Nephron (organoid): ENCODE data around the gene POLH.
"Not testable (repeated sequence)": the region's sequence is repeated elsewhere in the genome, so short reads cannot be mapped to it uniquely, and the experiment has no call there.

ENCODE experiments used
- H3K27ac Mint-ChIP-seq, 3 experiments: 2 replicates each; pipeline ENCODE4 v1.8.0; 2020; ENCODE audit warnings: mixed read lengths in 3 of 3, mild to moderate bottlenecking in 2 of 3, moderate library complexity in 1 of 3
- H3K27me3 Mint-ChIP-seq: 2 replicates; pipeline ENCODE4 v1.8.0; 2021; ENCODE audit warnings: low read depth, mild to moderate bottlenecking, moderate library complexity, mixed read lengths
- H3K36me3 Mint-ChIP-seq: 2 replicates; pipeline ENCODE4 v1.8.0; 2020; ENCODE audit warnings: low read depth, mixed read lengths
- H3K4me1 Mint-ChIP-seq: 2 replicates; pipeline ENCODE4 v1.8.0; 2020; ENCODE audit warnings: mixed read lengths
- H3K4me3 Mint-ChIP-seq, 3 experiments: 2 replicates each; pipeline ENCODE4 v1.8.0; 2020; ENCODE audit warnings: mild to moderate bottlenecking in 3 of 3, mixed read lengths in 3 of 3, moderate library complexity in 2 of 3
- H3K9me3 Mint-ChIP-seq: 2 replicates; pipeline ENCODE4 v1.8.0; 2020; ENCODE audit warnings: mixed read lengths
- TF ChIP-seq, protein P1 (sequence below), 3 experiments: fragments of 200-600 bp; sonication (generic); IDR thresholded peaks; one replicate each; pipeline ENCODE4 v1.5.0; 2021; ENCODE audit warnings: antibody characterized with exemption in 3 of 3; ENCODE audit not compliant: unreplicated experiment in 3 of 3

The POLH gene

DNA sequence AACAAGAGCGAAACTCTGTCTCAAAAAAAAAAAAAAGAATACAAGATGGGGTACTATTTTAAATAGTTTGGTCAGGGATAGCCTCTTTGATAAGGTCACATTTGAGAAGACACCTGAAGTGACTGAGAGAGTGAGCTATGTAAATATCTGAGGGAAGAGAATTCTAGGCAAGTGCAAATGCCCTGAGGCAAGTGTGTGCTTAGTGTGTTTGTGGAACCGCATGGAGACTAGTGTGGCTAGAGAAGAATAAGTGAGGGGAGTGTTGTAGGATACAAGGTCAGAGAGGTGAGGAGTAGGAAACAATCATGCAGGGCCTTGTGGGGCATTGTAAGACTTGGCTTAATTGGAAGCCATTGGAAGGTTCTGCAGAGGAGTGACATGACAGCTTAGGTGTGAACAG, 72.3 kb downstream of the POLH start:
- Mint-ChIP-seq H3K27me3 (no peaks in the 10 kb centered on the region), H3K36me3 (no peaks in the 10 kb centered on the region), H3K4me3 (no peak overlapping the region), H3K27ac (no peak overlapping the region), H3K9me3 (no peaks in the 10 kb centered on the region), H3K4me1 (peaks cover 5% of the 10 kb centered on the region)
- TF ChIP-seq, protein P1, sequence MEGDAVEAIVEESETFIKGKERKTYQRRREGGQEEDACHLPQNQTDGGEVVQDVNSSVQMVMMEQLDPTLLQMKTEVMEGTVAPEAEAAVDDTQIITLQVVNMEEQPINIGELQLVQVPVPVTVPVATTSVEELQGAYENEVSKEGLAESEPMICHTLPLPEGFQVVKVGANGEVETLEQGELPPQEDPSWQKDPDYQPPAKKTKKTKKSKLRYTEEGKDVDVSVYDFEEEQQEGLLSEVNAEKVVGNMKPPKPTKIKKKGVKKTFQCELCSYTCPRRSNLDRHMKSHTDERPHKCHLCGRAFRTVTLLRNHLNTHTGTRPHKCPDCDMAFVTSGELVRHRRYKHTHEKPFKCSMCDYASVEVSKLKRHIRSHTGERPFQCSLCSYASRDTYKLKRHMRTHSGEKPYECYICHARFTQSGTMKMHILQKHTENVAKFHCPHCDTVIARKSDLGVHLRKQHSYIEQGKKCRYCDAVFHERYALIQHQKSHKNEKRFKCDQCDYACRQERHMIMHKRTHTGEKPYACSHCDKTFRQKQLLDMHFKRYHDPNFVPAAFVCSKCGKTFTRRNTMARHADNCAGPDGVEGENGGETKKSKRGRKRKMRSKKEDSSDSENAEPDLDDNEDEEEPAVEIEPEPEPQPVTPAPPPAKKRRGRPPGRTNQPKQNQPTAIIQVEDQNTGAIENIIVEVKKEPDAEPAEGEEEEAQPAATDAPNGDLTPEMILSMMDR (IDR thresholded peaks at IDR 0.05; ENCODE audit: unreplicated experiment in 3 of 3) = no peak

DNA sequence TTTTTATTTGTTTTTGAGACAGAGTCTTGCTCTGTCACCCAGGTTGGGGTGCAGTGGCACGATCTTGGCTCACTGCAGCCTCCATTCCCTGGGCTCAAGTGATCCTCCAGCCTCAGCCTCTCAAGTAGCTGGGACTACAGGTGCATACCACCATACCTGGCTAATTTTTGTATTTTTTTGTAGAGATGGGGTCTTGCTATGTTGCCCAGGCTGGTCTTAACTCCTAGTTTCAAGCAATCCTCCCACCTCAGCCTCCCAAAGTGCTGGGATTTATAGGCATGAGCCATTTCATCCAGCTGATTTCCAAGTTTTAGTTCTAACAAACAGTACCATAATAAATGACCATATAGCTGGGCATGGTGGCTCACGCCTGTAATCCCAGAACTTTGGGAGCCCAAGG, 76.8 kb downstream of the POLH start:
- not testable (repeated sequence) for H3K36me3 Mint-ChIP-seq, H3K4me1 Mint-ChIP-seq, H3K4me3 Mint-ChIP-seq, H3K27ac Mint-ChIP-seq, H3K27me3 Mint-ChIP-seq, H3K9me3 Mint-ChIP-seq

DNA sequence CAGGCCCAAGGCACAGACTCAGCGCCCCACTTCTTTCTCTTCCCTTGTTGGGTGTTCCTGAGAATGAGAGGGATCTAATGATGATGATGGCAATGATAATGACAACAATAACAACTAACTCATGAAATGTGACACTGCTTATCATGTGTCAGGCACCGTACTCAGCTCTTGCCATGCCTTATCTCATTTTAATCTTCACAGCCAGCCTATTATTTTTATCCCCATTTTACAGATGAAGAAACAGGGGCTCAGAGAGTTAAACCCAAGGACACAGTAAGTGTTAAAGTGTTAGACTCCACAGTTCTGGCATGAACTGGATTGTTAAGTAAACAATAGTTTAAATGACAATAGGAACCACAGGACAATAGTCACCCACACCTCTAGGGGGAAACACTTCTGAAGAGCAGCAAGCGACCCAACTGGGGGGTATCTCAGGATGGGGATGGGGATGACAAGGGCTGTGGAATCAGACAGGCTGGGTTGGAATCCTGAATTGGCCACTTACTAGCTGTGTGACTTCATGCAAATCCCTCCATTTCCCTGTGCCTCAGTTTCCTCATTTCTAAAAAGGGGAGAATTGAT, 81.3 kb downstream of the POLH start:
- Mint-ChIP-seq H3K4me1 (no peaks in the 10 kb centered on the region), H3K27me3 (no peaks in the 10 kb centered on the region), H3K9me3 (peaks cover 15% of the 10 kb centered on the region), H3K4me3 (no peak overlapping the region), H3K27ac (no peak overlapping the region), H3K36me3 (peaks cover 20% of the 10 kb centered on the region)
- TF ChIP-seq, protein P1 (IDR thresholded peaks at IDR 0.05; ENCODE audit: unreplicated experiment in 3 of 3) = no peak

DNA sequence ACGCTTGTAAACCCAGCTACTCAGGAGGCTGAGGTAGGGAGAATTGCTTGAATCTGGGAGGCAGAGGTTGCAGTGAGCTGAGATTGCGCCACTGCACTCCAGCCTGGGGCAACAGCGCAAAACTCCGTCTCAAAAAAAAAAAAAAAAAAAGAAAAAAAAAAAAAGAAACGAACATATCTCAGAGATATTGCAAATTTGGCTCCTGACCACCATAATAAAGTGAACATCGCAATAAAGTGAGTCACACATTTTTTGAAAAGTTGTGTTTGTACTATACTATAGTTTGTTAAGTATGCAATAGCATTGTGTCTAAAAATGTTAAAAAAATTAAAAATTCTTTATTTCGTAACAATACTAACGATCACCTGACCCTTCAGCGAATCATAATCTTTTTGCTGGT, 82.2 kb downstream of the POLH start:
- H3K36me3 Mint-ChIP-seq = peaks cover 20% of the 10 kb centered on the region
- TF ChIP-seq, protein P1 (IDR thresholded peaks at IDR 0.05; ENCODE audit: unreplicated experiment in 3 of 3) = no peak
- no peak overlapping the region for H3K4me3 Mint-ChIP-seq
- no peaks in the 10 kb centered on the region for H3K27me3 Mint-ChIP-seq
- H3K4me1 Mint-ChIP-seq = no peaks in the 10 kb centered on the region
- H3K27ac Mint-ChIP-seq = no peak overlapping the region
- H3K9me3 Mint-ChIP-seq = peaks cover 15% of the 10 kb centered on the region

GRCh38 chr6:43662948-43663347, 87.0 kb downstream of the POLH start:
- Mint-ChIP-seq H3K4me1 (peaks cover 24% of the 10 kb centered on the region), H3K36me3 (peaks cover 11% of the 10 kb centered on the region)

More at GRCh38 chr6:43662948-43663347, 87.0 kb downstream of the POLH start:
- not testable (repeated sequence) for H3K27ac Mint-ChIP-seq, H3K4me3 Mint-ChIP-seq, H3K27me3 Mint-ChIP-seq
- peaks cover 15% of the 10 kb centered on the region for H3K9me3 Mint-ChIP-seq
